GM21515 (cell line): Measurements from ENCODE around the gene EIF6.

Experiments
- ATAC-seq: cut with Tn5 transposase; IDR thresholded peaks from one replicate; pipeline ENCODE4 v1.9.1; 2021; ENCODE audit not compliant: unreplicated experiment

The EIF6 gene

DNA sequence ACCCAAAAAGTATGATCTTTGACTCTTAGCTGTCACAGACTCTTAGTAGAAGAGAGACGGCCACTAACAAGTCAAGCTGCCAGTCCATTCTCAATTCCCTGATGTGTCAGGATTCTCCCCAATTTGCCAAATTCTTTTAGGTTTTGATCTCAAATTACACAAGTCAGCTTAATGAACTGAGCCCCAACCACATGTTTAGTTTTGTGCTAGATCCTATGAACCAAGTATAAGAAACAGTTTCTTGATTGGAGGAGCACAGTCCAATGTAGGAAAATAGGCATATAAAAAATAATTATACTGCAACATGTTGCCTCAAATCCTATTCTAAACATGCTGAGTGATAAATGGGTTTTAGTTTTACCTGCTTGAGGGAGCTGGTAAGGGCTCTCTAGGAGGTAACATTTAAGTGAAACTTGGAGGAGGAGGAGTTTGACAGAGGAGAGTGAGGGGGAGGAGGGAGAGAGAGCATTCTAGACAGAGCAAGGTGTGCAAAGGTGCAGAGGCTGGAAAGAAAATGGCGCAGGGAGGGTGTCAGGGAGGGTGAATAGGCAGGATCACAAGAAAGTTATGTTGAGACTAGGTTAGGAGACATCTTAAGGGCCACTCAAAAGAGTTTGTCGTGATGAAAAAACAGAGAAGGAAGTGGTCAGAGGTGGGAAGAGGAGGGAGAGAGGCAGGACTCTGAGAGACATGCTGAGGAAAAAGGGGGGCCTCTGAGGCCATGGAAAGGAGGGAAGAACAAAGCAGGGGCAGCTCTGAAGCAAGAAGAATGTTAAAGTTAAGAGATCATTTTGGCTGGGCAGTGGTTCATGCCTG lies 30.5 kb upstream of the EIF6 start:
- no peak for ATAC-seq

DNA sequence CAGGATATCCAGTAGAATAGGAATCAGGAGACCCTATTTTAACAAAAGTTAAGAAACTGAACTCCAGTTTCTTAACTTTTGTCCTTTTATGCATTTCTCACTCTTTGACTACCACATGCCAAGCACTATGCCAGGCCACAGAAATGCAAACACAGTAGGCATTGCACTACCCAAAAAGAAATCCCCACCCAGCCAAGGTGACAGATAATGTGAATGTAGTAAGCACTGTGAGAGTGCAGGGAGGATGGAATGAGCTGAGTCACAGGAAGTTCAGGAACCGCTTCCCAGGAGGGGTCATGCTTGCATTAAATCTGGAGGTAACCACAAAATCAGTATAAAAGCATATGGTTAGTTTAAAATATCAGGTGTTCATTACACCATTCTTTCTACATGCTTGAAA lies 27.7 kb upstream of the EIF6 start:
- no peak for ATAC-seq

DNA sequence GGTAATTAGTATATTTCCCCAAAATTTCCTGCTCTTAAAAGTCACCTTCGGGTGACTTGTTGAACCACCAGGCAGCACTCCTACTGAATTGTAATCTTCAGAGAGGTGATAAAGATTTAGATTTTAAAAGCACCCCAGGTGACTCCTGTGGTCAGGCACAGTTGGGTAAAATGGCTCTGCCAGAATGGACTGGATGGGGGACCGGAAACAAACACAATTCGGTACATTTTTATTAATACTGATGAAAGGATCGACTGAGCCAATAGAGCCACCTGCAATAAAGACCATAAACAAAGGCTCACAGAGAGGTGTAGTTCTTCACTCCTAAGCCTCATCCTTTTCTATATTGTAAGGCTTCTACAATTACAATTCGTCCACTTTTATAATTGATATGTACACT lies 27.2 kb upstream of the EIF6 start:
- ATAC-seq = no peak

DNA sequence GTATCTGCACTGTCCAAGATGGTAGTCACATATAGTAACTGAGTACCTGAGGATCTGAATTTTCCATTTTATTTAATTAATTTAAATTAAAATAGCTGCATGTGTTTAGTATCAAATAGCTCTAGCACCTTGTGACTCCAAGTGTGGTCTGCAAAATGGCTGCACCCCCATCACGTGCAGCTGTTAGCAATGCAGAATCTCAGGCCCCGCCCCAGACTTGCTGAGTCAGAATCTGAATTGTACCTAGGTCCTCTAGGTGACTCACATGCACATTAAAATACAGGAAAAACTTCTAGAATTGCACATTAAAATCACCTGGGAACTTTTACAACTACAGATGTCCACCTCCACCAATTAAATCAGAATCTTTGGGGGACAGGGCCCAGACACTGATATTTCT lies 26.8 kb upstream of the EIF6 start:
- no peak for ATAC-seq

DNA sequence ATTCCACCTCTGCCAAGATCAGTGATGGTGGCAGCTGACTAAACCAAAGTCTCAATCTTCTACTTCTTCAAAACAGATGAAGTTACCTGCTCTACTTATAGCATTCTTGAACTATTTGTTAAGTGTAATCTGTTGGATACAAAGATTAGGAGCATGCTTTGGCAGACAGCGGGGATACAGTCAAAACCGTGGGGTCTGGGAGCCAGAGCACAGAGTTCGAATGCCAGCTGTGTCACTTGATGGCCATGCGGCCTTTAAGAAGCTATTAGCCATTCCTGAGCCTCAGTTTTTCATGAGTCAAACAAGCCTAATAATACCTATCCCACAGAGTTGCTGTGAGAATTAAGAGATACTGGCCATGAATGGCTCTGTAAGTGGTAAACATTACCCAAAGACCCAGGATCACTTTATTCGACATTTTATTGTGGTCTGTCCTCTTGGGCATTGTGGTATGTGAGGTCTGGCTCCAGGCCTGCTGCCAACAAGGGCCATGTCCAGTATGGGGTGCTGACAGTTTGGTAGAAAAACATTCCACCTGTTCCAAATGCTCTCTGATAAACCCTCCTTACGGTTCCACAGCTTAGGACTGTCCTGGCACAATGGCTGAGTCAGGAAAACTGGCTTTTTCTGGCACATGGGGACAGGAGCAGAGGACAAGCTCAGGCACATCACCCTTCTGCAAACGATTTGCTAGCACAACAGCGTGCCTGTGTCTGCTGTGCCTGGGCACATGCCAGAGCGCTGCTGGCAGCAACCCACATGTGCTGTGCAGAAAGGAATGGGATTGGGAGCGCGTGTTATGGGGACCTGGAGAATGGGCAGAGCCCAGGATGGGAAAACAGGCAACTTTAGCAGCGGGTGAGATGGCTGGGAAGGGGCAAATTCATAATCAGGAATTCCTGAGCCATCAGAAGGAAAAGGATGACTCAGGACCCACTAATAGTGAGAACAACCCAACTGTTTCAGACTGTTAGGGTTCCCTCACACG lies 23.4 kb upstream of the EIF6 start:
- ATAC-seq = no peak

DNA sequence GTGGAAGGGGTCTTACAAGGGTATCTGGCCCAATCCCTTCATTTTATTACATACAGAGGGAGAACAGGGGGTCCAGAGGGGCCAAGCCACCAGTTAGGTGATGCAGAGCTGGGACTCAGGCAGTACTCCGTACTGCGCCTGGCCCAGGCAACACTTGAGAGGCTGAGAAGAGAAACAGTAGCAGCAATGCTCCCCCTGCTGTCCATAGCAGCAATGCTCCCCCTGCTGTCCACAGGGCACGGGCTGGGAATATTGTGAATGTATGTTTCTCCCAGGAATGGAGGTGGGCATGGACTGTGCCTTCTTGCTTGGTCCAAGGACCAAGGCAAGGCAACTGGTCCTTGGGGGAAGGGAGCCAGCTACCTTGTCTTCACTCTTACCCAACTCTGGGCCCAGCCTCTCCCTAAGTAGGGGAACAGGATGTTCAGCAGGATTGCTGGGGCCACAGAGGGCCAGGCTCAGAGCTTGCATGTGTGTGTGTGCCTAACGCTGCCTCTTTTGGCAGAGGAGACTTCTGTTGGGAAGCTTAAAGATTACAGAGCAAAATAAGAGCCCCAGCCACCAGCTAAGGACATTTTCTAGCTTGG lies 22.5 kb upstream of the EIF6 start:
- no peak for ATAC-seq

DNA sequence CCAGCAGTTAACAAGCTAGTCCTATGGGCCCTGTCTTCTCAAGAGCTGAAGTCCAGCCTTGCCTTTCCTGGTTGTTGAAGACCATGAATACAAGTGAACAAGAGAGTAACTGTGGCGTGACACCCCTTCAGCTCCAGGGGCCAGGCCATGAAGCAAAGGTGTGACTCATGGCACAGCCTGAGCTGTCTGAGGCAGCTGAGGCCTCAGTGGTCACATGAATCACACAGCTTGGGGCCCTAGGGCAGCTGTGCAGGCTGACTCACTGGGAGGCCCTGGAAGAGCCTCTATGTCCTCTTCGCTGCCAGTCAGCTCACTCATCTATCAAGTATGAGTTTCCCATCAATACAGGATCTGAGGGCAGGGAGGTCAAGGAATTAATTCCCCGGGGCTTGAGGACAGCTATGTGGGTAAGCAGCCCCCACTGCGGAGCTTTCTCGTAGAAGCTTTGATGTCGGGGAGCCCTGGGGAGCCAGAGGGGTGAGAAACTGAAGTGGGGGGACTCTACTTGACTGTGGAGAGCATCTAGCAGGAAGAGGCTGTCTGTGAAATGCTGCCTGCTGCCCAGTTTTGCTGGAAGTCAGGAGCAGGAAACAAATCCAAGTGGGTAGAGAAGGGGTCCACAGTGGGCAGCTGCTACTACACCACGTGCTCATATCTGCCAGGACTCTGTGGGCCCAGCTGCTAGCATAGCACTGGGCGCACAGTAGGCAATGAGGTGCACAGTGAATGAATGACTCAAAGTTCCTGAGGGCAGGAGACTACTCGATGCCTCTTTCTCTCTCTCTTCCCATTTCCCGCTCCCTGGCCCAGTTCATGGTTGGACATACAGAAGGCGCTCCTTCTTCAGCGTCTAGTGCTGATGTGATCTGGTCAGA lies 21.3 kb upstream of the EIF6 start:
- ATAC-seq = no peak

DNA sequence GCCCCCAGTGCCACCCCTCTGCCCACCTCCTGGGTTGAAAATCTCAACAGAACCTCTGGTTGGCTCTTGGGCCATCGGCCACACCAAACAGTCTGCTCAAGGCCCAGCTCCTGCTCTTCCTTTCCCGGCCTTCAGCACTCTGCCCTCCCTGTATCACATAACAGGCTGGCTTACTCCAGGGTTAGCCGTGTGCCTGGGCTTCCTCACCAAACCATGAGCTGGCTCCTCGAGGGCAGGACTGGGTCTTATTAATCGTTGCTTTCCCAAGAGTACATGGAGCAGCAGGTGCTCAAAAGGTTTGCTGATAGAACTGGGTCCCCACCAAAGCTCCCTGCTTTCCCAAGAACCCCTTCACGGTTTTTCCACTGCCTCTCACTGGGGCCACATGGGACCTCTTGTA lies 20.4 kb upstream of the EIF6 start:
- no peak for ATAC-seq

DNA sequence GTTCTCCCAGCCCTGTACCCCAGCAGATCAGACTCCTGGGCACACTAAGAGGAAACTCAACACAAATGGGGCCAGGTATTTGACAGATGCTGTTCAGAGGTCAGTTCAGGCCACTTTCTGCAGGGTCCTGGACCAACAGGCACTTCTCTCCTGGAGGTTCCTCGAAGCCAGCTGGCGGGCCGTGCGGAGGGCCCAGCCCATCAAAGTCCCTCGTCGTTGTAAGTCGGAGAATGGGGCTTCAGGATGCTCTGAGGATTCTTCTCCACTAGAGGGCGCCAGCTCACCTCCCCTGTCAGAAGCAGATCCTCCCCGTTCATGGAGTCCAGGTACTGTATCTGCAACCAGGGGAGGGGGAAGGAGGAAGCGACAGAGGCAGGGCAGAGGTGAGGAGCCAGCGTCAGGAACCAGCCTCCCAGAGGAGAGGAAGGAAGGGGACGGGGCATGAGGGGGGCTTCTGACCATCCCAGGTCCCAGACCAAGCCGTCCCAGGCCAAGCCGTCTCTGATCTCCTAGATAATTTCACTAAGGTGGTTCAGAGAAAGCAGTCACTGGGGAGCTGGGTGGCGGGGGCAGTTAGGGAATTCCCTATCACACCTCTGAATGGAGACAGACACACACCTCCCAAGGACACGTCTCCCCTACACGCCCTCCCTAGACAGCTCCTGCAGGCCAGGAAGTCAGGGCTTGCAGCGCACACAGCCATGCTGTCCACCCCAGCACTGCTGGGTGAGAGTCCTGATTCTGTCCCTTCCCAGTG lies 19.3 kb upstream of the EIF6 start:
- no peak for ATAC-seq

DNA sequence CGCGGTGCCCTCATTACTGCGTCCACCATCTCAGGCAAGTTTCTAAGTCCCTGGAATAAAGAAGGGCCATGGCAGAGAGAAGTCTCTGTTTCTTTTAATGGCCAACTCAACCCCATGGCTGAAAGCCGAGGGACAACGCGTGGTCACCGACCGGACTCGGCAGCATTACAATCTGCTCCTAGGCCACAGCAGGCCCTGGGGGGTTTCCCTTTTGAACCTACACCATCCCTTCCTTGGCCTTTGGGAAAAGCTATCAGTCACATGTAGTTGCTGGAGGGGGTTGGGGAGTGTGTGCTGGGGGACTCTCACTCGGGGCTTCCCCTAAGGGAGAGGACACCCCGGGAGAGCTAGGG lies 18.8 kb upstream of the EIF6 start:
- no peak for ATAC-seq

DNA sequence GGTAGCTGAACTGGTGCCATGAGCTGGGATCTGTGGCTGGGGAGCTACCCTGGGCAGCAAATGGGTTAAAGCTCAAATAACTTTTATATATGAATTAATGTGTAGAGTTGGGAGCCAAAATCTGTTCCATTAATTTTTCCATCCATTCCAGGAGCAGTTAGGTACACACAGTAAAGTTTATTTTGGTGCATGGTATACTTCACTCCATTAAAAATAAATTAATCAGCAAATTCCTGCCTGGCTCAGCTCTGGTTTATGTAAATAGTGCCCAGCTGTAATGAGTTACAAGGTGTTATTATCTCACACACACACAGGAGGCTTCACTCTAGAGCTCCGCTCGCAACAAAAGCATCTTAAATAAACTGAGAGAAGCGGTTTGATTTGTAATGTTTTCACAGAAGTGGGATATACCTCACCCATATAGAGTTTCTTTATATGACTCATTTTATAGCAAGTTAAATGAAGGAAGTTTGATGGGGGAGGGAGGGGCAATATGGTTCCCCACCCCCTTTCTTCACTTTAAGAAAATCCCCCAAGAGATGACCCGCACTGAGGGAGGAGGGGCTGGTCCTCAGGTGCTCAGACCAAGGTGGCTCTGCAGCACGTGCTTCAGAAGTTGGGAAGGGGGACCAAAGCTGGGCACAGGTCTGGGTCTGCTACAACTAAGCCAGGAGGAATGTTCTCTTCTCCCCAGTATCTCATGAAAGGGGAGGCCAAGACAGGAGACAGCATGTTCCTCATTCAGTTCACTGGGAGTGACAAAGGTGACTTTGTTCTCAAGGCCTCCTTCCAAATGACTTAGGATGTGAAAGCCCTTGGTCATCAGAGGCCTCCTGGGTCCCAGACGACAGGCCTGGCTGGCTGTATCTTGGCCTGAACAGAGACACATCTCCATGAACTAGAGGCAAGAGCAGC lies 18.1 kb upstream of the EIF6 start:
- ATAC-seq = no peak

DNA sequence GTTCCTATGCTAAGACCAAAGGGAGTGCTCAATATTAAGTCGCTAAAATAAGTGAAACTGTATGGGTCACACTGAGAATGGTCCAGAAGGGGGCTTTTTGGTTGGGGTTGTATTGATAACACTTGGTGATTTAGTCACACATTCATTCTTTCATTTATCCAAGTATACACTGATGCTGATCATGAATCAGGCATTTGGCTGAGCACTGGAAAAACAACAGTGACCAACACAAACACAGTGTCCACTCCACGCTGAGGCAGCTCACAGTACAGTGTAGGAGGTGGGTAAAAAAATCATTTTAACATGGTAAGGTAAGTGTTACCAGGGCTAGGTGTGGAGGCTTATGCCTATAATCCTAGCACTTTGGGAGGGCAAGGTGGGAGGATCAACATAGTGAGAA lies 16.9 kb upstream of the EIF6 start:
- ATAC-seq = no peak

DNA sequence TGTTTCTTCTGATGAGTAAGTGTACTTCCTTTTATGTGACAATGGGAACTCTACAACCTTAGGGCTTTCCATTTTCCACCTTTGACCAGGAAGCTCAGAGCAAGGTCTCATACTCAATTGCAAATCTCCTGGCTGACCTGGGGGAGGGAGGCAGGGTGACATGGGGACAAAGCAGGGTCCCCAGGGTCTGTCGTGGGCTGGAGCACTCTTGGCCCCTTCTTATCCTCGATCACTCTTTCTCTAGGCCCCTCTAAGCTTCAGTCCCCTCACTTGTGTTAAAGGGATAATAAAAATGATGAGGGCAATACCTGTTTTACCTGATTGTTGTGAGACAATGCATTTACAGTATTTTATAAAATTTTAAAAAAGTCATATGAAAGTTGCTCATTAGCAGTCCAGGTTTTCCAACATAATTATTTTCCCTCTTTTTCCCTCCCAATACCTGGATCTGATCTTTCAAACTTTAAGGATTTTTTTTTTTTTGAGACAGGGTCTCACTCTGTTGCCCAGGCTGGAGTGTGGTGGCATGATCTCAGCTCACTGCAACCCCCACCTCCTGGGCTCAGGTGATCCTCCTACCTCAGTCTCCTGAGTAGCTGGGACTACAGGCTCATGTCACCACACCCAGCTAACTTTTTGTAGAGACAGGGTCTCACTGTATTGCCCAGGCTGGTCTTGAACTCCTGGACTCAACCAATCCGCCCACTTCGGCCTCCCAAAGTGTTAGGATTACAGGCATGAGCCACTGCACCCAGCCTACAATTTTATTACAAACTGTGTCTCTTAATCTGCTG lies 16.1 kb upstream of the EIF6 start:
- no peak for ATAC-seq

DNA sequence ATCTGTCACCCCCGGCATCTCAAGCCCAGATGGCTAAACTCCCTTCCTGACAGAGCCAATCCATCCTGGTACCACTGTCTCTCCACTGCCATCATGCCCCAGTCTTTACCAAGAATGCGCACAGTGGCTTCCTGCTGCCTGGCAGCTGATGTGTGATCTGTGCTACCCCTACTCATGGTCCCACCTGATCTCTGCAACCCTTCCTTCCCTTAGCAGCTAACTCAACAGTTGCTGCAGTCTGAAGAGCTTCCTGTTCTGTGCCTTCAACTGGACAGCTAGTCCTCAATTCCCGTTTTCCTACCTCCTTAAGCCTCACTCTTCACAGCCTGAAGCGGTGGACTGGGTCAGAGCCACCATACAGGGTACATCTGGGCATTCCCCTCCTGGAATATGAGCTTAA lies 15.2 kb upstream of the EIF6 start:
- no peak for ATAC-seq

DNA sequence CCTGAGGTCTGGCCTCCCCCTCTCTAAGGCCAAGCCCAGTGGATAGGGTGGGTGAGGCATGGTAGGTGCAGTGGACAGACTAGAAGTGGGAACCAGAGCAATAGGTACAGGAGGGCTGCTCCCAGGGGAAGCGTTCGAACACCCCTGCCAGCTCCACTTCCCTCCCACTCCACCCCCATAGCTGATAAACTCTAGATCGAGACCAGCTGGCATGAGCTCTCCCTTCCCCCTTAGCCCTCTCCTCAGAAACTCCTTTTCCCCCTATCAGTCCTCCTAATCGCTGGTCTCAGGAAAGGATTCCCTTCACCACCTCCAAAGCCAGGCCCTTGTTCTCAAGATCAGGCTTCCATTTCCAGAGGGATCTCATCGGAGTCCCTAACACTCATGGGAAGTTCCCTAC lies 13.7 kb upstream of the EIF6 start:
- ATAC-seq = no peak

DNA sequence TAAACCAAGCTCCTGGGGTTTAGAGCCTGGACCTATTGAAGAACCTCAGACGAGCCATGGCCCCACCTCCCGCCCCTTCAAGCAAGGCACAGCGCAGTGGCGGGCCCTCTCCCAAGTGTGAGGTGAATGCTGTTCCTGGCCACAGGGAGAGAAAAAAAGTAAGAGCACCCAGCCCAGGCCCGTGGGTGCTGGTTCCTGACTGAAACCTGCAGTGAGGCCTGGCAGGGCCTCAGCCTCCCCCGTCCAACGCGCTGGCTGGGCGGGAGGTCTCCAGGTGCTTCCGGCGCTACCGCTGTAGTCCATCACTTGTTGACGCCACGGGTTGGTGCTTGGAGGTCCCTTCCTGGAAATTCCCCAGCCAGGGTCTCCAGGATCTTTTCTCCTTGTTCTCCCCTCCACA lies 13.2 kb upstream of the EIF6 start:
- ATAC-seq = no peak

DNA sequence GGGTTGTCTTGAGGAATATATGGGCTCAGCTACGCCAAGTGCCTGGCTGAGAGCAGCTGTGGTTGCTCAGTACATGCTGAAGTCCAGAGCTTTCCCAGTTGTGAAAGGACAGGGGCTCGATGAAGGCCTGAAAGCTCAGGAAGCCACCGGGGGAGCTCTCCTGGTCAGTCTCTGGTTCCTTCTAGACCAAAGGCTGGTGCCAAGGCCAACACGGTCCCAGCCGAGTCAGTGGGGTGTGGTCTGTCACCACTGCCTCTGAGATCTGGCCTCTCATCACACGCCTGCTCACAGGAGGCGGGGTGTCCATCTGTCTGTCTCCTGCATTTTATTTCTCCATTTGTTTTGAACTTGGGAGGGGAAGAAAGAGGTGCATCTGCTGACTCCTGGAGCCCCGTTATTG lies 12.6 kb upstream of the EIF6 start:
- ATAC-seq = no peak

DNA sequence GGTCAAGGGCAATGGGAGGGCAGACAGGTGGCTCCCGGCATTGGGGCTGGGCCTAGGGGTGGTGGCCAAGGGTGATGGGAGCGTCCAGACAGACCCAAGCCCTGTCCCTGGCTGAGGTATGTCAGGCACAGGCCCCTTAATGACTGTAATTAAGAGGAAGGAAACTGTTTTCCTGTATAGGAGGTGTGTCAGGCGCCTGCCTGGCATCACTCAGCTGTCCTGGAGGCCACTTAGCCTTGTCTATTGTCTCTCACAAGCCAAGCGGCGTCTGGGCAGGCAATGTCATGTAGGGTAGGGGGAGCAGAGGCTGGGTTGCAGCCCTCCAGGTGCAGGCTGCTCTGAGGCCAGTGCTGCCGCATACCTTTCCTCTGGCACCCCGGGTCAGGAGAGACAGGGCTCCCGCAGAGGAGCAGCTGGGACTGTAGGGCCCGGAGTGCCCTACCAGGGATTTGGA lies 11.6 kb upstream of the EIF6 start:
- no peak for ATAC-seq
